ENCODE data around the gene HOXB8.

- TF ChIP-seq, protein P1, sequence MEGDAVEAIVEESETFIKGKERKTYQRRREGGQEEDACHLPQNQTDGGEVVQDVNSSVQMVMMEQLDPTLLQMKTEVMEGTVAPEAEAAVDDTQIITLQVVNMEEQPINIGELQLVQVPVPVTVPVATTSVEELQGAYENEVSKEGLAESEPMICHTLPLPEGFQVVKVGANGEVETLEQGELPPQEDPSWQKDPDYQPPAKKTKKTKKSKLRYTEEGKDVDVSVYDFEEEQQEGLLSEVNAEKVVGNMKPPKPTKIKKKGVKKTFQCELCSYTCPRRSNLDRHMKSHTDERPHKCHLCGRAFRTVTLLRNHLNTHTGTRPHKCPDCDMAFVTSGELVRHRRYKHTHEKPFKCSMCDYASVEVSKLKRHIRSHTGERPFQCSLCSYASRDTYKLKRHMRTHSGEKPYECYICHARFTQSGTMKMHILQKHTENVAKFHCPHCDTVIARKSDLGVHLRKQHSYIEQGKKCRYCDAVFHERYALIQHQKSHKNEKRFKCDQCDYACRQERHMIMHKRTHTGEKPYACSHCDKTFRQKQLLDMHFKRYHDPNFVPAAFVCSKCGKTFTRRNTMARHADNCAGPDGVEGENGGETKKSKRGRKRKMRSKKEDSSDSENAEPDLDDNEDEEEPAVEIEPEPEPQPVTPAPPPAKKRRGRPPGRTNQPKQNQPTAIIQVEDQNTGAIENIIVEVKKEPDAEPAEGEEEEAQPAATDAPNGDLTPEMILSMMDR (IDR thresholded peaks at IDR 0.05) = no peak
- no peak for TF ChIP-seq POLR2A (IDR thresholded peaks at IDR 0.05)
Measured at GRCh38 chr17:48643697-48644012, 28.6 kb upstream of the HOXB8 start.

Data from breast epithelium (tissue), 3 donors.